ENCODE data around the gene ADGRG1. TPM values are rescaled to one million over a fixed set of nuclear protein-coding genes. Genes with fewer than 3 reads are reported as not detected.
A peak's percentile ranks its signal among the peaks of the same experiment; 100 is the strongest.

ADGRG1 gene
- total RNA-seq, 4 donors from 2014 or later: 6.5 to 87.0 (median 7.8) TPM

DNA sequence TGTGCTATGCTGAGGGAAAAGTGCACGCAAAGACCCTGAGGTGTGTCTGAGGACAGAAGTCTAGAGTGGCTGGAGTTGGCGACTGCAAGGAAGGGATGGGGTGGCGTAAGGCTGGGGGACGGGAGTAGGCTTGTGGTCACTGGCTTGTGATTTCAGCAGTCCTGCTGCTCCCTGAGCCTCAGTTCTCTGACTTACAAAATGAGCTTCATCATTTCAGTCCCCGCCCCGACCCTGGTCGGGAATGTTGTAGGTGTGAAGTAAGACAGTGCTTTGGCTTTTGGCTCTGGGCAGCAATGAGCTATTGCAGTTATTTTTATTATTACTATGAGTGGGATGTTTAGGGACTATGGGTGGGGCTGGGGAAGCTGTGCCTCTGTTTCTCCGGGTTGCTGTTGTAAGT is 8.6 kb downstream of the ADGRG1 start:
- Histone ChIP-seq H3K36me3 (no peaks in the 10 kb centered on the region), H3K4me3 (no peak overlapping the region), H3K9me3 (no peaks in the 10 kb centered on the region), H3K27me3 (no peaks in the 10 kb centered on the region), H3K27ac (peak overlapping the region; percentile 65 to 72), H3K4me1 (no peaks in the 10 kb centered on the region)
- DNase-seq: no peak
- intact Hi-C loops (cut with DNase I; ENCODE audit: low total_unique reads): no loop called here
- TF ChIP-seq, protein P1, sequence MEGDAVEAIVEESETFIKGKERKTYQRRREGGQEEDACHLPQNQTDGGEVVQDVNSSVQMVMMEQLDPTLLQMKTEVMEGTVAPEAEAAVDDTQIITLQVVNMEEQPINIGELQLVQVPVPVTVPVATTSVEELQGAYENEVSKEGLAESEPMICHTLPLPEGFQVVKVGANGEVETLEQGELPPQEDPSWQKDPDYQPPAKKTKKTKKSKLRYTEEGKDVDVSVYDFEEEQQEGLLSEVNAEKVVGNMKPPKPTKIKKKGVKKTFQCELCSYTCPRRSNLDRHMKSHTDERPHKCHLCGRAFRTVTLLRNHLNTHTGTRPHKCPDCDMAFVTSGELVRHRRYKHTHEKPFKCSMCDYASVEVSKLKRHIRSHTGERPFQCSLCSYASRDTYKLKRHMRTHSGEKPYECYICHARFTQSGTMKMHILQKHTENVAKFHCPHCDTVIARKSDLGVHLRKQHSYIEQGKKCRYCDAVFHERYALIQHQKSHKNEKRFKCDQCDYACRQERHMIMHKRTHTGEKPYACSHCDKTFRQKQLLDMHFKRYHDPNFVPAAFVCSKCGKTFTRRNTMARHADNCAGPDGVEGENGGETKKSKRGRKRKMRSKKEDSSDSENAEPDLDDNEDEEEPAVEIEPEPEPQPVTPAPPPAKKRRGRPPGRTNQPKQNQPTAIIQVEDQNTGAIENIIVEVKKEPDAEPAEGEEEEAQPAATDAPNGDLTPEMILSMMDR (IDR thresholded peaks at IDR 0.05): no peak
- TF ChIP-seq POLR2A (IDR thresholded peaks at IDR 0.05): no peak

DNA sequence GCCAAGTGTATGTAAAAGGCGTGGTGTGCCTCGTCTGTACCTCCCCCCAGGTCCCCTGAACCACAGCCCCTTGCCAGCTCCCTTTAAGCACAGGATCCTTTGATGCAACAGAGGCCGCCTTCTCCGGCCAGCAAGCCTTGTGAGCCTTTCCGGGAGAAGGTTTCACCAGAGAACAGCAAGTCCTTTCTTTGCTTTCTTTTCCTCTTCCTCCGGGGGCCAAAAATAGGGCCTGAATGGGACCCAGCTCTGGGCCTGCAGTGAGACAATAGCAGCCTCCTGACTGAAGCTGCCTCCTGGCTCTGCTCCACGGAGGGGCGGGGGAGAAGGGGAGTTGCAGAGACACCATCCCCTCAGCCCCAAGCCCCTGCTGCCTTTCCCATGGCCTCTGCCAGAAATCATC is 9.0 kb downstream of the ADGRG1 start:
- TF ChIP-seq POLR2A (IDR thresholded peaks at IDR 0.05): no peak
- TF ChIP-seq, protein P1 (IDR thresholded peaks at IDR 0.05): no peak
- intact Hi-C loops (cut with DNase I; ENCODE audit: low total_unique reads): no loop called here

DNA sequence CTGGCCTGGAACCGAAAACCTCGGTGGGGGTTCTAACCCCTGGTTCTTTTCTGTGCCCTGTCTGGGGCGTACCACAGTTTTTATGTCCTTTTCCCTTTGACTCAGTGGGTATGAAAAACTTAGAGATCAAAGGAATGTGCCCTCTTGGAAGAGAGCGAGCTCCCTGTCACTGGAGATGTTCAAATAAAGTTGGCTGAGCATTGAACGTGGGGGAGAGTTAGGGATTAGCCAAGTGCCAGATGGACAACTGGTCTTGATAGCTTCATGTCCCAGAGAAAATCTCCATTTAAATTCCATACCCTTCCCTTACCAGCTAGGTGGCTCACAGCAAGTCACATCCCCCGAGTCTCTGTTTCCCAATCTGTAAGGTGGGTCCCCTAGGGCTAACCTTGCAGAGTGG is 9.5 kb downstream of the ADGRG1 start:
- Histone ChIP-seq H3K27me3 (no peaks in the 10 kb centered on the region), H3K4me3 (no peak overlapping the region), H3K4me1 (no peaks in the 10 kb centered on the region), H3K9me3 (no peaks in the 10 kb centered on the region), H3K27ac (peak overlapping the region; percentile 65 to 72), H3K36me3 (no peaks in the 10 kb centered on the region)
- TF ChIP-seq POLR2A (IDR thresholded peaks at IDR 0.05): no peak
- TF ChIP-seq, protein P1 (IDR thresholded peaks at IDR 0.05): no peak
- intact Hi-C loops (cut with DNase I; ENCODE audit: low total_unique reads): no loop called here
- no peak for DNase-seq

More for the DNA sequence above, 9.0 kb downstream of the ADGRG1 start:
- peak in 1 of 2 donors; percentile 58 for DNase-seq
- Histone ChIP-seq H3K27me3 (no peaks in the 10 kb centered on the region), H3K9me3 (no peaks in the 10 kb centered on the region), H3K36me3 (no peaks in the 10 kb centered on the region), H3K4me3 (no peak overlapping the region), H3K27ac (peak overlapping the region; percentile 65 to 72), H3K4me1 (no peaks in the 10 kb centered on the region)

DNA sequence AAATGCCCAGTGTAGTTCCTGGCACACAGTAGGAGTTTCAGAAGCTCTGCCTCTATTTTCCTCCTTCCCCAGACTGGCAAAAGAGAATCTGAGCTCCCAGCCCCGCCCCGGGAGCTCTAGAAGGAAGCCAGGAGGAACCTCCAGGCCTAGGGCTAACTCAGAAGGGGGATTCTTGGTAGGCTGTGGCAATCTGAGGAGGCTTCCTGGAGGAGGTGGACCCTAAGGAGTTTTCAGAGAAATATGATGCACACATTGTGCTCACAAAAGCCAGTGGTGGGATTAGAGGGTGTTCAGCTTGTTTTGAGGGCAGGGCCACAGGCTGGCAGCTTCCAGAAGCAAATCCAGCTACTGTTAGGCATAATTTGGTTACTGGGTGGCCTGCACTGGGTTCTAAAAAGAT is 10.0 kb downstream of the ADGRG1 start:
- Histone ChIP-seq H3K9me3 (no peaks in the 10 kb centered on the region), H3K27me3 (no peaks in the 10 kb centered on the region), H3K36me3 (no peaks in the 10 kb centered on the region), H3K4me1 (no peaks in the 10 kb centered on the region), H3K4me3 (no peak overlapping the region), H3K27ac (peak overlapping the region; percentile 65 to 72)
- no peak for DNase-seq
- no peak for TF ChIP-seq POLR2A (IDR thresholded peaks at IDR 0.05)
- TF ChIP-seq, protein P1 (IDR thresholded peaks at IDR 0.05): no peak
- intact Hi-C loops (cut with DNase I; ENCODE audit: low total_unique reads): no loop called here

- TF ChIP-seq POLR2A (IDR thresholded peaks at IDR 0.05): no peak
- TF ChIP-seq, protein P1 (IDR thresholded peaks at IDR 0.05): no peak
- Histone ChIP-seq H3K4me1 (no peaks in the 10 kb centered on the region), H3K27ac (peak overlapping the region; percentile 65 to 72), H3K36me3 (no peaks in the 10 kb centered on the region), H3K4me3 (no peak overlapping the region), H3K27me3 (no peaks in the 10 kb centered on the region), H3K9me3 (no peaks in the 10 kb centered on the region)
- DNase-seq: no peak
- intact Hi-C loops (cut with DNase I; ENCODE audit: low total_unique reads): no loop called here
Observed at GRCh38 chr16:57639172-57639887, 10.9 kb downstream of the ADGRG1 start.

All from uterus (tissue), 4 donors.